HepG2 (cell line): ENCODE results near the gene KISS1. TPM values are rescaled to one million over a fixed set of nuclear protein-coding genes. Genes with fewer than 3 reads are reported as not detected.
A peak's percentile ranks its signal among the peaks of the same experiment; 100 is the strongest.

ENCODE experiments used
- DNMT1 ChIP-seq: sonication (generic); formaldehyde crosslinking; IDR thresholded peaks from 2 replicates; pipeline ENCODE4 v1.5.1; 2020; ENCODE audit warnings: mild to moderate bottlenecking, missing genetic modification reagents
- ELF1 ChIP-seq: sonication (generic); formaldehyde crosslinking; IDR thresholded peaks from 2 replicates; pipeline ENCODE4 v1.4.0; 2020; ENCODE audit warnings: missing genetic modification reagents
- GLI4 ChIP-seq: sonication (generic); formaldehyde crosslinking; IDR thresholded peaks from 2 replicates; pipeline ENCODE4 v1.5.1; 2020; ENCODE audit warnings: missing genetic modification reagents, mild to moderate bottlenecking, moderate library complexity, borderline replicate concordance
- HDAC1 ChIP-seq: sonication (generic); formaldehyde crosslinking; IDR thresholded peaks from 2 replicates; pipeline ENCODE4 v1.5.1; 2020; ENCODE audit warnings: mild to moderate bottlenecking, missing genetic modification reagents
- JUNB ChIP-seq: sonication (generic); formaldehyde crosslinking; IDR thresholded peaks from 2 replicates; pipeline ENCODE4 v1.8.0; 2022; ENCODE audit warnings: missing genetic modification reagents, mild to moderate bottlenecking, borderline replicate concordance
- KAT2B ChIP-seq: fragments of 150-350 bp; IDR thresholded peaks from 2 replicates; pipeline ENCODE4 v1.6.1; 2014; ENCODE audit warnings: low read depth, low read length, borderline replicate concordance
- NBN ChIP-seq: fragments of 450-650 bp; conservative IDR thresholded peaks from 2 replicates; pipeline ENCODE4 v1.6.1; 2017
- NCOA1 ChIP-seq: sonication (generic); formaldehyde crosslinking; IDR thresholded peaks from 2 replicates; pipeline ENCODE4 v1.9.0; 2021; ENCODE audit warnings: missing genetic modification reagents
- NRL ChIP-seq: sonication (generic); formaldehyde crosslinking; IDR thresholded peaks from 2 replicates; pipeline ENCODE4 v1.5.0; 2020; ENCODE audit warnings: missing genetic modification reagents, mild to moderate bottlenecking, moderate library complexity, borderline replicate concordance
- PTBP1 ChIP-seq: fragments of 200-400 bp; formaldehyde crosslinking; IDR thresholded peaks from 2 replicates; pipeline ENCODE4 v1.6.1; 2018; ENCODE audit warnings: low read length, low read depth; ENCODE audit not compliant: poor library complexity, severe bottlenecking
- TOPORS ChIP-seq: sonication (generic); formaldehyde crosslinking; IDR thresholded peaks from 2 replicates; pipeline ENCODE4 v1.8.0; 2023; ENCODE audit warnings: mild to moderate bottlenecking, missing genetic modification reagents
- ZFP90 ChIP-seq: sonication (generic); formaldehyde crosslinking; IDR thresholded peaks from 2 replicates; pipeline ENCODE4 v1.8.0; 2022; ENCODE audit warnings: missing genetic modification reagents, mild to moderate bottlenecking, inconsistent platforms, borderline replicate concordance
- ZFX ChIP-seq: sonication (generic); formaldehyde crosslinking; IDR thresholded peaks from 2 replicates; pipeline ENCODE4 v1.4.0; 2020; ENCODE audit warnings: mild to moderate bottlenecking, low read depth, missing genetic modification reagents, moderate library complexity
- ZNF17 ChIP-seq: sonication (generic); formaldehyde crosslinking; IDR thresholded peaks from 2 replicates; pipeline ENCODE4 v1.5.0; 2020; ENCODE audit warnings: mild to moderate bottlenecking, missing genetic modification reagents
- ZNF230 ChIP-seq: sonication (generic); formaldehyde crosslinking; IDR thresholded peaks from 2 replicates; pipeline ENCODE4 v1.4.0; 2020; ENCODE audit warnings: mild to moderate bottlenecking, missing genetic modification reagents
- ZNF263 ChIP-seq: sonication (generic); formaldehyde crosslinking; IDR thresholded peaks from 2 replicates; pipeline ENCODE4 v1.4.0; 2020; ENCODE audit warnings: missing genetic modification reagents
- ZNF460 ChIP-seq: sonication (generic); formaldehyde crosslinking; IDR thresholded peaks from 2 replicates; pipeline ENCODE4 v1.5.1; 2020; ENCODE audit warnings: missing genetic modification reagents, mild to moderate bottlenecking, borderline replicate concordance
- ZNF746 ChIP-seq: sonication (generic); formaldehyde crosslinking; IDR thresholded peaks from 2 replicates; pipeline ENCODE4 v1.8.0; 2022; ENCODE audit warnings: mild to moderate bottlenecking, missing genetic modification reagents
- polyA plus RNA-seq, 8 experiments: library from polyadenylated mRNA; depleted of rRNA in 3 of 8; stranded (reverse) in 7 of 8; unstranded in 1 of 8; fragments of >200 nt; fragmentation: Illumina TruSeq in 4 of 8; extraction: Trizol in 4 of 8; gene quantifications; 2 replicates each; pipeline versions ENCODE4 v1.2.1 to v1.2.3, GENCODE V29; 2011 to 2016; ENCODE audit warnings: low read depth in 4 of 8, missing spikeins in 1 of 8, mixed read lengths in 1 of 8; ENCODE audit not compliant: insufficient read depth in 1 of 8
- total RNA-seq, 5 experiments: library from RNA; depleted of rRNA; stranded (reverse); fragments of >200 nt; fragmentation: Illumina TruSeq; extraction: Trizol; gene quantifications; 2 replicates each; pipeline ENCODE4 v1.2.3, GENCODE V29; 2016; ENCODE audit warnings: low read depth in 1 of 5
- TF ChIP-seq, protein P1 (sequence below): sonication (generic); formaldehyde crosslinking; conservative IDR thresholded peaks from 2 replicates; pipeline ENCODE4 v1.5.0; 2020; ENCODE audit warnings: missing genetic modification reagents
- TF ChIP-seq, protein P2 (sequence below): sonication (generic); formaldehyde crosslinking; IDR thresholded peaks from 2 replicates; pipeline ENCODE4 v1.5.0; 2020; ENCODE audit warnings: mild to moderate bottlenecking, missing genetic modification reagents, borderline replicate concordance
- TF ChIP-seq, protein P3 (sequence below): sonication (generic); formaldehyde crosslinking; conservative IDR thresholded peaks from 2 replicates; pipeline ENCODE4 v1.4.0; 2020; ENCODE audit warnings: missing genetic modification reagents
- TF ChIP-seq, protein P4 (sequence below): sonication (generic); formaldehyde crosslinking; IDR thresholded peaks from 2 replicates; pipeline ENCODE4 v1.8.1; 2023; ENCODE audit warnings: missing genetic modification reagents, inconsistent platforms, borderline replicate concordance
- TF ChIP-seq, protein P5 (sequence below): sonication (generic); formaldehyde crosslinking; IDR thresholded peaks from 2 replicates; pipeline ENCODE4 v1.4.0; 2020; ENCODE audit warnings: missing genetic modification reagents, mild to moderate bottlenecking, borderline replicate concordance

Gene KISS1
- total and polyA plus RNA-seq, 2 of the 13 experiments (the other 11 are each of a cell fraction or from before 2014, with no cell fraction given): 0.24 to 0.80 TPM

DNA sequence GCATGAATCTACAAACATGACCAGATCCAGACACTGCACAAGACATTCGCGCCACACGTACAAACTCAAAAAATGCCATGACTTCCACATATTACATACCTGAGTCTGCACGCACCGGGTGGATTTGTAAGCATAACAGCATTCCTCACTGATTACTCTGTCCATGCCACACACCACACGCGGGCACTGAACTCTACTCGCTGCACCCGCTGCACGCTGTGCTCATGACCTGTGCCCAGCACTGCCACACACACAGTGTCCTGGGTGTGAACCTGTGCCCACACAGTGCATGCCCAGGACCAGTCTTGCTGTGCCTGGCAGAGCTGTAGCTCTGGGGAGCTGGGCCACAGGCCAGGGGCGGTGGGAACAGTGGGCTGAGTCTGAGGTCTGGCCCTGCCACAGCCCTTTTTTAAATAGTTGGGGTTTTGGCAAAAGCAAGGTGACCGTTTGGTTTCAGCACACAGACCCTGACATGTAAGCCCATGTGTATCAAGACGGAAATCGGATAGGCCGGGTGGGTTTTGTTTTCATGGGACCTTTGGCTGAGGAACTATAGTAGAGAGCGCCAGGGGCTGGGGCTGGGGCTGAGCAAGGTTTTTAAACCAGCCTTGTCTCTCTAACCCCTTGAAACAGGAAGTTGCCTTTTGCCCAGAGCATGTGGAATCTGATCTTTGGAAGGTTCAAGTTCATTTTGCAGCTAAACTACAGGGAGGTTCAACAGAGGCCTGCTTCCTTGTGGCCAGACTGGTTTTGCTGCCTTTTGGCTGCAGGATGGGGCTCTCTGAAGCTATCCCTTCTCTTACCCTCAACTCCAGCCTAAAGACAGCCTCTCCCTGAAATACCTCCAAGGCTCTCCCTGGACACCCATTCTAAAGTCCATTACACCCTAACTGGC, 29.8 kb upstream of the KISS1 start (continued):
- TF ChIP-seq, protein P1, sequence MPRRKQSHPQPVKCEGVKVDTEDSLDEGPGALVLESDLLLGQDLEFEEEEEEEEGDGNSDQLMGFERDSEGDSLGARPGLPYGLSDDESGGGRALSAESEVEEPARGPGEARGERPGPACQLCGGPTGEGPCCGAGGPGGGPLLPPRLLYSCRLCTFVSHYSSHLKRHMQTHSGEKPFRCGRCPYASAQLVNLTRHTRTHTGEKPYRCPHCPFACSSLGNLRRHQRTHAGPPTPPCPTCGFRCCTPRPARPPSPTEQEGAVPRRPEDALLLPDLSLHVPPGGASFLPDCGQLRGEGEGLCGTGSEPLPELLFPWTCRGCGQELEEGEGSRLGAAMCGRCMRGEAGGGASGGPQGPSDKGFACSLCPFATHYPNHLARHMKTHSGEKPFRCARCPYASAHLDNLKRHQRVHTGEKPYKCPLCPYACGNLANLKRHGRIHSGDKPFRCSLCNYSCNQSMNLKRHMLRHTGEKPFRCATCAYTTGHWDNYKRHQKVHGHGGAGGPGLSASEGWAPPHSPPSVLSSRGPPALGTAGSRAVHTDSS: no peak
- TF ChIP-seq NBN (no peak), ZNF263 (no peak), ELF1 (CRISPR knock-in tag) (peak; percentile 65), NRL (CRISPR knock-in tag) (no peak), ZNF17 (no peak), PTBP1 (no peak), TOPORS (CRISPR knock-in tag) (no peak), NCOA1 (no peak), ZNF460 (CRISPR knock-in tag) (no peak), KAT2B (no peak), ZFX (CRISPR knock-in tag) (peak; percentile 60), DNMT1 (CRISPR knock-in tag) (no peak), GLI4 (no peak), ZNF746 (CRISPR knock-in tag) (no peak), JUNB (CRISPR knock-in tag) (no peak), HDAC1 (CRISPR knock-in tag) (no peak), ZNF230 (no peak), ZFP90 (no peak)
- TF ChIP-seq, protein P2, sequence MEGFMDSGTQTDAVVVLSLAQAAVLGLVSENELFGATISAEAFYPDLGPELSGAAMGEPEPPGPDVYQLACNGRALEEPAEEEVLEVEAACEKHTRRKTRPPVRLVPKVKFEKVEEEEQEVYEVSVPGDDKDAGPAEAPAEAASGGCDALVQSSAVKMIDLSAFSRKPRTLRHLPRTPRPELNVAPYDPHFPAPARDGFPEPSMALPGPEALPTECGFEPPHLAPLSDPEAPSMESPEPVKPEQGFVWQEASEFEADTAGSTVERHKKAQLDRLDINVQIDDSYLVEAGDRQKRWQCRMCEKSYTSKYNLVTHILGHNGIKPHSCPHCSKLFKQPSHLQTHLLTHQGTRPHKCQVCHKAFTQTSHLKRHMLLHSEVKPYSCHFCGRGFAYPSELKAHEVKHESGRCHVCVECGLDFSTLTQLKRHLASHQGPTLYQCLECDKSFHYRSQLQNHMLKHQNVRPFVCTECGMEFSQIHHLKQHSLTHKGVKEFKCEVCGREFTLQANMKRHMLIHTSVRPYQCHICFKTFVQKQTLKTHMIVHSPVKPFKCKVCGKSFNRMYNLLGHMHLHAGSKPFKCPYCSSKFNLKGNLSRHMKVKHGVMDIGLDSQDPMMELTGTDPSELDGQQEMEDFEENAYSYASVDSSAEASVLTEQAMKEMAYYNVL (CRISPR knock-in tag): no peak
- TF ChIP-seq, protein P3, sequence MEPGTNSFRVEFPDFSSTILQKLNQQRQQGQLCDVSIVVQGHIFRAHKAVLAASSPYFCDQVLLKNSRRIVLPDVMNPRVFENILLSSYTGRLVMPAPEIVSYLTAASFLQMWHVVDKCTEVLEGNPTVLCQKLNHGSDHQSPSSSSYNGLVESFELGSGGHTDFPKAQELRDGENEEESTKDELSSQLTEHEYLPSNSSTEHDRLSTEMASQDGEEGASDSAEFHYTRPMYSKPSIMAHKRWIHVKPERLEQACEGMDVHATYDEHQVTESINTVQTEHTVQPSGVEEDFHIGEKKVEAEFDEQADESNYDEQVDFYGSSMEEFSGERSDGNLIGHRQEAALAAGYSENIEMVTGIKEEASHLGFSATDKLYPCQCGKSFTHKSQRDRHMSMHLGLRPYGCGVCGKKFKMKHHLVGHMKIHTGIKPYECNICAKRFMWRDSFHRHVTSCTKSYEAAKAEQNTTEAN (CRISPR knock-in tag): no peak
- TF ChIP-seq, protein P4, sequence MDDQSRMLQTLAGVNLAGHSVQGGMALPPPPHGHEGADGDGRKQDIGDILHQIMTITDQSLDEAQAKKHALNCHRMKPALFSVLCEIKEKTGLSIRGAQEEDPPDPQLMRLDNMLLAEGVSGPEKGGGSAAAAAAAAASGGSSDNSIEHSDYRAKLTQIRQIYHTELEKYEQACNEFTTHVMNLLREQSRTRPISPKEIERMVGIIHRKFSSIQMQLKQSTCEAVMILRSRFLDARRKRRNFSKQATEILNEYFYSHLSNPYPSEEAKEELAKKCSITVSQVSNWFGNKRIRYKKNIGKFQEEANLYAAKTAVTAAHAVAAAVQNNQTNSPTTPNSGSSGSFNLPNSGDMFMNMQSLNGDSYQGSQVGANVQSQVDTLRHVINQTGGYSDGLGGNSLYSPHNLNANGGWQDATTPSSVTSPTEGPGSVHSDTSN (CRISPR knock-in tag): no peak
- TF ChIP-seq, protein P5, sequence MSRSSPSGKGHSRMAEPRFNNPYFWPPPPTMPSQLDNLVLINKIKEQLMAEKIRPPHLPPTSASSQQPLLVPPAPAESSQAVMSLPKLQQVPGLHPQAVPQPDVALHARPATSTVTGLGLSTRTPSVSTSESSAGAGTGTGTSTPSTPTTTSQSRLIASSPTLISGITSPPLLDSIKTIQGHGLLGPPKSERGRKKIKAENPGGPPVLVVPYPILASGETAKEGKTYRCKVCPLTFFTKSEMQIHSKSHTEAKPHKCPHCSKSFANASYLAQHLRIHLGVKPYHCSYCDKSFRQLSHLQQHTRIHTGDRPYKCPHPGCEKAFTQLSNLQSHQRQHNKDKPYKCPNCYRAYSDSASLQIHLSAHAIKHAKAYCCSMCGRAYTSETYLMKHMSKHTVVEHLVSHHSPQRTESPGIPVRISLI (CRISPR knock-in tag): no peak
